ENCODE data around the gene TCF7L2. TPM values are rescaled to one million over a fixed set of nuclear protein-coding genes. Genes with fewer than 3 reads are reported as not detected.

TCF7L2 gene
- total RNA-seq, 3 donors from 2014 or later = 33.1 to 44.2 (median 34.1) TPM

DNA sequence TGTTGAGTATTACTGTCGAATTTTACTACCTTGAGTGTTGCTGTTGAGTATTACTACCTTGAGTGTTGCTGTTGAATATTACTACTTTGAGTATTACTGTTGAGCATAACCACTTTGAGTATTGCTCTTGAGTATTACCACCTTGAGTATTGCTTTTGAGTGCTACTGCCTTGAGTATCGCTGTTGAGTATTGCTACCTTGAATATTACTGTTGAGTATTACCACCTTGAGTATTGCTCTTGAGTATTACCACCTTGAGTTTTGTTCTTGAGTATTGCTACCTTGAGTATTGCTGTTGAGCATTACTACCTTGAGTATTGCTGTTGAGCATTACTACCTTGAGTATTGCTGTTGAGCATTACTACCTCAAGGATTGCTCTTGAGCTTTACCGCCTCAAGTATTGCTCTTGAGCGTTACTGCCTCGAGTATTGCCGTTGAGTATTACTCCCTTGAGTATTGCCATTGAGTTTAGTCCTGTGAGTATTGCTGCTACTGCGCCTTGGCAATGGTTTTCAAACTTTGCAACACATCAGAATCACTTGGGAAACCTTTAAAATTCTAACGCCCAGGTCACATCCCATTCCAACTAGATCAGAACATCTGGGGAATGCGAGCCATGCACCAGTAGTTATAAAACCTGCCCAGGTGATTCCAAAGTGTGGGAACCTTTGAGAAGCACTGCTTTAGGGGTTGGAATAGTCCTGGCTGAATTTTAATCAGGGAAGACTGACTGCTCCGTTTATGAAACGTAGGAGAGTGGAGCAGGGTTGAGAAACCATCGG is 61.7 kb downstream of the TCF7L2 start:
- H3K4me1 ChIP-seq = peaks cover 0 to 9% of the 10 kb centered on the region in 2 donors
- H3K27ac ChIP-seq = peak overlapping the region in 1 of 2 donors; percentile 32
- no peak for DNase-seq (ENCODE audit: low spot score in 2 of 2)
- H3K9me3 ChIP-seq = no peaks in the 10 kb centered on the region
- no peak overlapping the region for H3K4me3 ChIP-seq
- H3K27me3 ChIP-seq = no peaks in the 10 kb centered on the region
- H3K36me3 ChIP-seq = no peaks in the 10 kb centered on the region
- TF ChIP-seq CTCF (IDR thresholded peaks at IDR 0.05) (no peak), POLR2AphosphoS5 (IDR thresholded peaks at IDR 0.05) (no peak), POLR2A (IDR thresholded peaks at IDR 0.05) (no peak)
- intact Hi-C loops (cut with DNase I; ENCODE audit: low total_unique reads) = no loop called here

GRCh38 chr10:113015201-113015600 is 65.2 kb downstream of the TCF7L2 start:
- peaks cover 2 to 6% of the 10 kb centered on the region in 2 donors for H3K4me1 ChIP-seq
- TF ChIP-seq POLR2A (IDR thresholded peaks at IDR 0.05) (no peak), POLR2AphosphoS5 (IDR thresholded peaks at IDR 0.05) (no peak), CTCF (IDR thresholded peaks at IDR 0.05) (no peak)
- intact Hi-C loops (cut with DNase I; ENCODE audit: low total_unique reads) = no loop called here

GRCh38 chr10:113017376-113017775 is 67.3 kb downstream of the TCF7L2 start:
- TF ChIP-seq POLR2A (IDR thresholded peaks at IDR 0.05) (no peak), CTCF (IDR thresholded peaks at IDR 0.05) (no peak), POLR2AphosphoS5 (IDR thresholded peaks at IDR 0.05) (no peak)
- H3K4me3 ChIP-seq = no peak overlapping the region
- H3K27ac ChIP-seq = no peak overlapping the region
- no peaks in the 10 kb centered on the region for H3K27me3 ChIP-seq
- H3K36me3 ChIP-seq = no peaks in the 10 kb centered on the region
- intact Hi-C loops (cut with DNase I; ENCODE audit: low total_unique reads) = no loop called here
- peaks cover 2 to 10% of the 10 kb centered on the region in 2 donors for H3K4me1 ChIP-seq
- DNase-seq (ENCODE audit: low spot score in 2 of 2) = no peak
- no peaks in the 10 kb centered on the region for H3K9me3 ChIP-seq

More at GRCh38 chr10:113015201-113015600, 65.2 kb downstream of the TCF7L2 start:
- Histone ChIP-seq H3K27me3 (no peaks in the 10 kb centered on the region), H3K4me3 (no peak overlapping the region), H3K27ac (no peak overlapping the region), H3K9me3 (no peaks in the 10 kb centered on the region), H3K36me3 (no peaks in the 10 kb centered on the region)
- no peak for DNase-seq (ENCODE audit: low spot score in 2 of 2)

DNA sequence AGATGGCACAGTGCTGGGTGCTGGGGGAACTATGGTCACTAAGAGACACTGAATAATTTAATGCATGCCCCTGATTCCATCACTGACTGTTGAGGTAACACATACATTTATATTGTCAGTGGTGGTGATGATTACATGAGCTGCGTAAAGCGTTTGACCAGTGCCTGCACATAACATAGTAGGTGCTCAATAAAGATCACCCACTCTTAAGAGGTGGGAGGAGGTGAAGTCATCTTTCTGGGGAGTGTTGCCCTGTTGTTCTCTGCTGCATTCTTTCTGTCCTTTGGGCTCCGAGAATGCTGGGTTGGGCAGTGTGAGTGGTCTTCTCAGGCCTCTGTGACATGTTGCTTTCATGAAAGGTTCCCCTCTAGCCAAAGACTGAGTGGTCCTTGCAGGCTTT is 68.0 kb downstream of the TCF7L2 start:
- Histone ChIP-seq H3K27ac (peak overlapping the region in 1 of 2 donors; percentile 15), H3K4me1 (peaks cover 2 to 13% of the 10 kb centered on the region in 2 donors)

More for the DNA sequence above, 68.0 kb downstream of the TCF7L2 start:
- H3K4me3 ChIP-seq = no peak overlapping the region
- H3K9me3 ChIP-seq = no peaks in the 10 kb centered on the region
- intact Hi-C loops (cut with DNase I; ENCODE audit: low total_unique reads) = no loop called here
- TF ChIP-seq POLR2AphosphoS5 (IDR thresholded peaks at IDR 0.05) (no peak), CTCF (IDR thresholded peaks at IDR 0.05) (no peak), POLR2A (IDR thresholded peaks at IDR 0.05) (no peak)
- no peaks in the 10 kb centered on the region for H3K36me3 ChIP-seq
- no peaks in the 10 kb centered on the region for H3K27me3 ChIP-seq
- DNase-seq (ENCODE audit: low spot score in 2 of 2) = no peak
